ENCODE measurements around the gene ACP6. TPM values are rescaled to one million over a fixed set of nuclear protein-coding genes. Genes with fewer than 3 reads are reported as not detected.

ACP6 gene
- total and polyA plus RNA-seq, 2 of the 13 experiments (the other 11 are each of a cell fraction or from before 2014, with no cell fraction given) = 18.1 to 33.7 TPM

- TF ChIP-seq, protein P1, sequence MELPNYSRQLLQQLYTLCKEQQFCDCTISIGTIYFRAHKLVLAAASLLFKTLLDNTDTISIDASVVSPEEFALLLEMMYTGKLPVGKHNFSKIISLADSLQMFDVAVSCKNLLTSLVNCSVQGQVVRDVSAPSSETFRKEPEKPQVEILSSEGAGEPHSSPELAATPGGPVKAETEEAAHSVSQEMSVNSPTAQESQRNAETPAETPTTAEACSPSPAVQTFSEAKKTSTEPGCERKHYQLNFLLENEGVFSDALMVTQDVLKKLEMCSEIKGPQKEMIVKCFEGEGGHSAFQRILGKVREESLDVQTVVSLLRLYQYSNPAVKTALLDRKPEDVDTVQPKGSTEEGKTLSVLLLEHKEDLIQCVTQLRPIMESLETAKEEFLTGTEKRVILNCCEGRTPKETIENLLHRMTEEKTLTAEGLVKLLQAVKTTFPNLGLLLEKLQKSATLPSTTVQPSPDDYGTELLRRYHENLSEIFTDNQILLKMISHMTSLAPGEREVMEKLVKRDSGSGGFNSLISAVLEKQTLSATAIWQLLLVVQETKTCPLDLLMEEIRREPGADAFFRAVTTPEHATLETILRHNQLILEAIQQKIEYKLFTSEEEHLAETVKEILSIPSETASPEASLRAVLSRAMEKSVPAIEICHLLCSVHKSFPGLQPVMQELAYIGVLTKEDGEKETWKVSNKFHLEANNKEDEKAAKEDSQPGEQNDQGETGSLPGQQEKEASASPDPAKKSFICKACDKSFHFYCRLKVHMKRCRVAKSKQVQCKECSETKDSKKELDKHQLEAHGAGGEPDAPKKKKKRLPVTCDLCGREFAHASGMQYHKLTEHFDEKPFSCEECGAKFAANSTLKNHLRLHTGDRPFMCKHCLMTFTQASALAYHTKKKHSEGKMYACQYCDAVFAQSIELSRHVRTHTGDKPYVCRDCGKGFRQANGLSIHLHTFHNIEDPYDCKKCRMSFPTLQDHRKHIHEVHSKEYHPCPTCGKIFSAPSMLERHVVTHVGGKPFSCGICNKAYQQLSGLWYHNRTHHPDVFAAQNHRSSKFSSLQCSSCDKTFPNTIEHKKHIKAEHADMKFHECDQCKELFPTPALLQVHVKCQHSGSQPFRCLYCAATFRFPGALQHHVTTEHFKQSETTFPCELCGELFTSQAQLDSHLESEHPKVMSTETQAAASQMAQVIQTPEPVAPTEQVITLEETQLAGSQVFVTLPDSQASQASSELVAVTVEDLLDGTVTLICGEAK (IDR thresholded peaks at IDR 0.05) = 0 out of 2 replicates have a peak, but pooled peaks have one; percentile 24
- TF ChIP-seq, protein P1 (CRISPR knock-in tag; IDR thresholded peaks at IDR 0.05) = no peak; the same call in 1 of the 2 replicates
- TF ChIP-seq TEAD3 (CRISPR knock-in tag; optimal IDR thresholded peaks at IDR 0.05; ENCODE audit: borderline replicate concordance) (peak; percentile 31), ZNF367 (CRISPR knock-in tag; IDR thresholded peaks at IDR 0.05; ENCODE audit: borderline replicate concordance) (no peak)
Measured at GRCh38 chr1:147676311-147677085, 6.2 kb upstream of the ACP6 start (continued).
